ENCODE data around the gene DPH1. TPM values are rescaled to one million over a fixed set of nuclear protein-coding genes. Genes with fewer than 3 reads are reported as not detected.

DPH1 gene
- total RNA-seq, 1 donor from 2014 or later, result 24.1 TPM

DNA sequence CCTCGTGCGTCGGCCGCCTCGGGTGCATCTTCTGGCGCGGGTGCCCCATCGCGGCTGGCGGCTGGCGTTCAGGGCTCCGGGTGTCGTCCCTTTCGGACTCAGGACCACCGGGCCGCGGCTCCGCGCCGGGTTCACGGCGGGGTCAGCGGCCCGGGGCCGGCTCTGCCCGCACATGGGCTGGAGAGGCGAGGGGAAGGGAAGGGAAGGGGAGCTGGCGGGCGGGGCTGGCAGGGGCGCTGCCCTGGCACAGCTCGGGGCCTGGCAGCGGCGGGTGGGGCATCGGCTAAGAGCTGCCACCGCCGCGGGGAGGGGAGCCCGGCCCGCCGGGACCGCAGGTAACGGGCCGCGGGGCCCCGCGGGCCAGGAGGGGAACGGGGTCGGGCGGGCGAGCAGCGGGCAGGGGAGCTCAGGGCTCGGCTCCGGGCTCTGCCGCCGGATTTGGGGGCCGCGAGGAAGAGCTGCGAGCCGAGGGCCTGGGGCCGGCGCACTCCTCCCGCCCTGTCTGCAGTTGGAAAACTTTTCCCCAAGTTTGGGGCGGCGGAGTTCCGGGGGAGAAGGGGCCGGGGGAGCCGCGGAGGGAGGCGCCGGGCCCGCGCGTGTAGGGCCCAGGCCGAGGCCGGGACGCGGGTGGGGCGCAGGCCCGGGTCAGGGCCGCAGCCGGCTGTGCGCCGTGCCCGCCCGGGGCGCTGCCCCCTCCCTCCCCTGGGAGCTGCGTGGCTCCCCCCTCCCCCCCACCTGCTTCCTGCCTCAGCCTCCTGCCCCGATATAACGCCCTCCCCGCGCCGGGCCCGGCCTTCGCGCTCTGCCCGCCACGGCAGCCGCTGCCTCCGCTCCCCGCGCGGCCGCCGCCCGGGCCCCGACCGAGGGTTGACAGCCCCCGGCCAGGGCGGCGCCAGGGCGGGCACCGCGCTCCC lies 25.6 kb downstream of the DPH1 start:
- DNase-seq (ENCODE audit: missing footprints), result peak; percentile 66
- no peak for ATAC-seq
- intact Hi-C loops (cut with DNase I), result loop anchor here (5.0 kb wide), 2 partner anchors 37 to 67 kb away; no protein-coding TSS in a partner anchor

DNA sequence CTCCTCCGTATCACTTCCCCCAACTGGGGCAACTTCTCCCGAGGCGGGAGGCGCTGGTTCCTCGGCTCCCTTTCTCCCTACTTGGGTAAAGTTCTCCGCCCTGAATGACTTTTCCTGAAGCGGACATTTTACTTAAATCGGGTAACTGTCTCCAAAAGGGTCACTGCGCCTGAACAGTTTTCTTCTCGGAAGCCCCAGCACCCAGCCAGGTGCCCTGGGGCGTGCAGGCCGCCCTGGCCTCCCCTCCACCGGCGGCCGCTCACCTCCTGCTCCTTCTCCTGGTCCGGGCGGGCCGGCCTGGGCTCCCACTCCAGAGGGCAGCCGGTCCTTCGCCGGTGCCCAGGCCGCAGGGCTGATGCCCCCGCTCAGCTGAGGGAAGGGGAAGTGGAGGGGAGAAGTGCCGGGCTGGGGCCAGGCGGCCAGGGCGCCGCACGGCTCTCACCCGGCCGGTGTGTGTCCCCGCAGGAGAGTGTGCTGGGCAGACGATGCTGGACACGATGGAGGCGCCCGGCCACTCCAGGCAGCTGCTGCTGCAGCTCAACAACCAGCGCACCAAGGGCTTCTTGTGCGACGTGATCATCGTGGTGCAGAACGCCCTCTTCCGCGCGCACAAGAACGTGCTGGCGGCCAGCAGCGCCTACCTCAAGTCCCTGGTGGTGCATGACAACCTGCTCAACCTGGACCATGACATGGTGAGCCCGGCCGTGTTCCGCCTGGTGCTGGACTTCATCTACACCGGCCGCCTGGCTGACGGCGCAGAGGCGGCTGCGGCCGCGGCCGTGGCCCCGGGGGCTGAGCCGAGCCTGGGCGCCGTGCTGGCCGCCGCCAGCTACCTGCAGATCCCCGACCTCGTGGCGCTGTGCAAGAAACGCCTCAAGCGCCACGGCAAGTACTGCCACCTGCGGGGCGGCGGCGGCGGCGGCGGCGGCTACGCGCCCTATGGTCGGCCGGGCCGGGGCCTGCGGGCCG lies 26.5 kb downstream of the DPH1 start:
- intact Hi-C loops (cut with DNase I), result loop anchor here (5.0 kb wide), 2 partner anchors 36 to 66 kb away; no protein-coding TSS in a partner anchor
- ATAC-seq (no peak), DNase-seq (ENCODE audit: missing footprints) (peak; percentile 79)

DNA sequence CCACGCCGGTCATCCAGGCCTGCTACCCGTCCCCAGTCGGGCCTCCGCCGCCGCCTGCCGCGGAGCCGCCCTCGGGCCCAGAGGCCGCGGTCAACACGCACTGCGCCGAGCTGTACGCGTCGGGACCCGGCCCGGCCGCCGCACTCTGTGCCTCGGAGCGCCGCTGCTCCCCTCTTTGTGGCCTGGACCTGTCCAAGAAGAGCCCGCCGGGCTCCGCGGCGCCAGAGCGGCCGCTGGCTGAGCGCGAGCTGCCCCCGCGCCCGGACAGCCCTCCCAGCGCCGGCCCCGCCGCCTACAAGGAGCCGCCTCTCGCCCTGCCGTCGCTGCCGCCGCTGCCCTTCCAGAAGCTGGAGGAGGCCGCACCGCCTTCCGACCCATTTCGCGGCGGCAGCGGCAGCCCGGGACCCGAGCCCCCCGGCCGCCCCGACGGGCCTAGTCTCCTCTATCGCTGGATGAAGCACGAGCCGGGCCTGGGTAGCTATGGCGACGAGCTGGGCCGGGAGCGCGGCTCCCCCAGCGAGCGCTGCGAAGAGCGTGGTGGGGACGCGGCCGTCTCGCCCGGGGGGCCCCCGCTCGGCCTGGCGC lies 27.3 kb downstream of the DPH1 start:
- intact Hi-C loops (cut with DNase I), result loop anchor here (5.0 kb wide), 2 partner anchors 35 to 65 kb away; no protein-coding TSS in a partner anchor
- DNase-seq (ENCODE audit: missing footprints) (peak; percentile 62), ATAC-seq (no peak)

DNA sequence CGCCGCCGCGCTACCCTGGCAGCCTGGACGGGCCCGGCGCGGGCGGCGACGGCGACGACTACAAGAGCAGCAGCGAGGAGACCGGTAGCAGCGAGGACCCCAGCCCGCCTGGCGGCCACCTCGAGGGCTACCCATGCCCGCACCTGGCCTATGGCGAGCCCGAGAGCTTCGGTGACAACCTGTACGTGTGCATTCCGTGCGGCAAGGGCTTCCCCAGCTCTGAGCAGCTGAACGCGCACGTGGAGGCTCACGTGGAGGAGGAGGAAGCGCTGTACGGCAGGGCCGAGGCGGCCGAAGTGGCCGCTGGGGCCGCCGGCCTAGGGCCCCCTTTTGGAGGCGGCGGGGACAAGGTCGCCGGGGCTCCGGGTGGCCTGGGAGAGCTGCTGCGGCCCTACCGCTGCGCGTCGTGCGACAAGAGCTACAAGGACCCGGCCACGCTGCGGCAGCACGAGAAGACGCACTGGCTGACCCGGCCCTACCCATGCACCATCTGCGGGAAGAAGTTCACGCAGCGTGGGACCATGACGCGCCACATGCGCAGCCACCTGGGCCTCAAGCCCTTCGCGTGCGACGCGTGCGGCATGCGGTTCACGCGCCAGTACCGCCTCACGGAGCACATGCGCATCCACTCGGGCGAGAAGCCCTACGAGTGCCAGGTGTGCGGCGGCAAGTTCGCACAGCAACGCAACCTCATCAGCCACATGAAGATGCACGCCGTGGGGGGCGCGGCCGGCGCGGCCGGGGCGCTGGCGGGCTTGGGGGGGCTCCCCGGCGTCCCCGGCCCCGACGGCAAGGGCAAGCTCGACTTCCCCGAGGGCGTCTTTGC lies 28.0 kb downstream of the DPH1 start:
- intact Hi-C loops (cut with DNase I), result loop anchor here (2.0 to 5.0 kb wide), 3 partner anchors 34 to 119 kb away; no protein-coding TSS in a partner anchor
- DNase-seq (ENCODE audit: missing footprints) (peak; percentile 59), ATAC-seq (no peak)

DNA sequence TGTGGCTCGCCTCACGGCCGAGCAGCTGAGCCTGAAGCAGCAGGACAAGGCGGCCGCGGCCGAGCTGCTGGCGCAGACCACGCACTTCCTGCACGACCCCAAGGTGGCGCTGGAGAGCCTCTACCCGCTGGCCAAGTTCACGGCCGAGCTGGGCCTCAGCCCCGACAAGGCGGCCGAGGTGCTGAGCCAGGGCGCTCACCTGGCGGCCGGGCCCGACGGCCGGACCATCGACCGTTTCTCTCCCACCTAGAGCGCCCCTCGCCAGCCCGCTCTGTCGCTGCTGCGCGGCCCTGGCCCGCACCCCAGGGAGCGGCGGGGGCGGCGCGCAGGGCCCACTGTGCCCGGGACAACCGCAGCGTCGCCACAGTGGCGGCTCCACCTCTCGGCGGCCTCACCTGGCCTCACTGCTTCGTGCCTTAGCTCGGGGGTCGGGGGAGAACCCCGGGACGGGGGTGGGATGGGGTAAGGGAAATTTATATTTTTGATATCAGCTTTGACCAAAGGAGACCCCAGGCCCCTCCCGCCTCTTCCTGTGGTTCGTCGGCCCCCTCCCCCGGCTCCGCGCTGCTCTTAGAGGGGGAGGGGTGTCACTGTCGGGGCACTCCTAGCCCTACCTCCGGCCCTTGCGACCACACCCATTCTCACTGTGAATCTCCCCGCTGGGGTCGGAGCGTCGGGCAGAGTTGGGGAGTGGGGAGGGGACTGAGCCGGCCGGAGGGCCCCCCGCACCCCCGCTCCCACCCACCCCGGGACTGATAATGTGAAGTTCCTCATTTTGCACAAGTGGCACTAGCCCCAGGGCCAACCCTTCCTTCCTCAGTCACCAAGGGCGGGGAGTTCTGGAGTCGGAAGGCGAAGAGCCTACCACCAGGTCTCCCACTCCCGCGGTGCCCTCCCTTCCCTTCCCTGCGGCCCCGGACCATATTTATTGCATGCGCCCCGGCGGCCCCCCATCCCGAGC lies 28.9 kb downstream of the DPH1 start:
- intact Hi-C loops (cut with DNase I), result loop anchor here (2.0 to 5.0 kb wide), 3 partner anchors 33 to 118 kb away; no protein-coding TSS in a partner anchor

DNA sequence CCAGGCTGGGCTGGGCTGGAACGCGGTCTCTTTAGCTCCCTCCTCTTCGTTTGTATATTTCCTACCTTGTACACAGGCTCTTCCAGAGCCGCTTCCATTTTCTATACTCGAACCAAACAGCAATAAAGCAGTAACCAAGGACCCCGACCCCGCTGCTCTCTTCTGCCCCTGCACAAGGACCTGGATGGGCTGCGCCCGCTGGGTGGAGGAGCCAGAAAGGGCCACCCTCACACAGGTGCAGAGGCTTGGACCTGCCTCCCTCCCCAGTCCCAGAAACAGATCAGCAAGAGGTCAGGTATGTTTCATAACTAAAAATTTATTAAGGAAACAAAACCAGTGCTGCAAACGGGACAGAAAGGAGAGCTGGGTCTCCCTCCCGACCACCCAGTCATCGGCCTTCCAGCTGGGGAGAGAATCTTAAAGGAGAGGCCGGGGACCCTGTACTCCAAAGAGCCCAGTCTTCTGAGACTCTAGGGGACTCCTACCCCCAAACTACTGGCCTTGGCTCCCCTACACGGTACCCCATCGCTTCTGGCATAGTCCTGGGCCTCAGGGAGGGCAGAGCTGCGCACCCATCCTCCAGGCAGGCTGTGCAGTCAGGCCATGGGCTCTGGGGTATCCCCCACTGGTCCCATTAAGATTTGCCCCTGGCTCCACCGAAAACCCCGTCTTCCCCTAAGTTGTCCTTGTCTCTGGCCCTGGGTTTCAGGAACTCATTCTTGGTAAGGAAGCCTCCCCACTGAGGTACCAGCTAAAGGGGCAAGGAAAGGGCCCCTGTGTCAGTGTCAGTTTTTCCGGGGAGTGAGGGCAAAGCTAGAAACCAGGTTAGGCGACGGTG lies 29.8 kb downstream of the DPH1 start:
- intact Hi-C loops (cut with DNase I), result loop anchor here (2.0 to 5.0 kb wide), 3 partner anchors 33 to 117 kb away; no protein-coding TSS in a partner anchor
- DNase-seq (ENCODE audit: missing footprints) (peak; percentile 11), ATAC-seq (no peak)

More for the DNA sequence above, 28.9 kb downstream of the DPH1 start:
- ATAC-seq, result peak; percentile 35
- DNase-seq (ENCODE audit: missing footprints), result peak; percentile 92

DNA sequence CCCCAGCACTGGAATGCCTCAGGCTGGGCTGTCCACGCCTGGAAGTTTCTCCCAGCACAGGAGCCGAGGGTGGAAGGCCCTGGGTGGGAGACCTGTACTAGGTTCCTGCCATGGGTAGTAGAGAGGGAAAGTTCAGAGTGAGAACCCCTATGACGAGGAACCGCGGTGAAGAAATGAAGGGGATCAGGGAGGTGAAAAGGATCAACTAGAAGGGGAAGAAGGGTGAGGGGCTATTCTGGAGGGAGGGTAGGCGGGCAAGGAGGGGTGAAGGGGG lies 30.4 kb downstream of the DPH1 start:
- ATAC-seq (no peak), DNase-seq (ENCODE audit: missing footprints) (no peak)
- intact Hi-C loops (cut with DNase I), result no loop called here

DNA sequence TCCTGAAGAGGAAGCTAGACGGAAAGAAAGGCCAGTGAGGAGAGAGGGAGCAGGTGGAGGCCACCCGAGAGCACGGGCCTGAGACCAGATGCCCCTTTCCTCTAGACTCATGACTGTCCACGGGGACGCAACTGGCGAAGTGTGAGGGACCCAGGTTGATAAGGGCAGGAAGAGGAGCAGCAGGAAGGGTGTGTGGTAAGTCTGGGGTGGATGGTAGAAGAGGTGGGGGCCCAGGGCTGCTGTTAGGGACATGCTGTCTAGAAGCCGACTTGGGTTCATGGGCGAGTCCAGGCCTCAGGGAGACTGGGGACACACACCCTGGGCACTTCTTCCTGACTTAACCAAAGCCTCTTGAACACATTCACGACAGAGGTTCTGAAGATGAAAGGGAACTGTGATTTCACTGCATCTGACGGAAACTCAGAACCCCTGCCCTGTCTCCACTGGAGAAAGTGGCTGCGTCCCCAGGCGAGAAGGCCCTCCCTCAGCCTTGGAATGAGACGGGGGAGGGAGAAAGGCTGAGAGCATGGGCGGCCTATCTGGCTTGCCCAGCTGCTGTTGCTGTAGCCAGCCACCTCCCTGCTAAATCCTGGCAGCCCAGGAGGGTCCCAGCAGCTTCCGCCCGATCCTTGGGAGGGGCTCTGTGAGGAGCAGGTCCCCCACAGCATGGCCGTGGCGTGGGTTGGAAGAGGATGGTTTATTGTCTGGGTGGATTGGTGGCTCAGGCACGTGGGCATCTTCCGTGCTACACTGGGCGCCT lies 30.9 kb downstream of the DPH1 start:
- ATAC-seq (peak; percentile 5), DNase-seq (ENCODE audit: missing footprints) (peak; percentile 57)
- intact Hi-C loops (cut with DNase I), result no loop called here

DNA sequence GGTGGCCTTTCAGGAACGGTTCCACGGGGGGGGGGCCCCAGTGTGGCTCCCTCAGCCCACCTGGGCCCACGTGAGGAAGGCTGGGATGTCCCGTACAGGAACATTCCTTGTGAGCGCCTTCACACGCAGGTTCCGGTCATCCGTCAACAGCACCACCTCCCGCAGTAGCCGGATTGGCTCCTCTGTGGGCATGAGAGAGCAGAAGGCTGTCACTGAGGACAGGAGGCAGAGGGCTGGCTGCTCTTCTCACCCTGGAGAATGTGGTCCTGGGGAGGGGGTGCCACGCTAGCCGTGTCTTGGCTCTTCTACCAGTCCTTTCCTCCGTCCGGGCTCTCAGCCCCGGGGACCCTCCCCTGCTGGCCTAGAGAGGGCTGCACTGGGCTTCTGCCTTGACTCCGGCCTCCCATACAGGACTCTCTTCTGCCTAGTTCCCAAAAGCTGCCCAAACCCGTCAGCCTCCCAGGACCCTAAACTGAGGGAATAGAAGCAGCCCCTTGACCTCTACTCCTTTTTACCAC lies 31.5 kb downstream of the DPH1 start:
- no peak for ATAC-seq
- intact Hi-C loops (cut with DNase I), result no loop called here
- DNase-seq (ENCODE audit: missing footprints), result peak; percentile 52

DNA sequence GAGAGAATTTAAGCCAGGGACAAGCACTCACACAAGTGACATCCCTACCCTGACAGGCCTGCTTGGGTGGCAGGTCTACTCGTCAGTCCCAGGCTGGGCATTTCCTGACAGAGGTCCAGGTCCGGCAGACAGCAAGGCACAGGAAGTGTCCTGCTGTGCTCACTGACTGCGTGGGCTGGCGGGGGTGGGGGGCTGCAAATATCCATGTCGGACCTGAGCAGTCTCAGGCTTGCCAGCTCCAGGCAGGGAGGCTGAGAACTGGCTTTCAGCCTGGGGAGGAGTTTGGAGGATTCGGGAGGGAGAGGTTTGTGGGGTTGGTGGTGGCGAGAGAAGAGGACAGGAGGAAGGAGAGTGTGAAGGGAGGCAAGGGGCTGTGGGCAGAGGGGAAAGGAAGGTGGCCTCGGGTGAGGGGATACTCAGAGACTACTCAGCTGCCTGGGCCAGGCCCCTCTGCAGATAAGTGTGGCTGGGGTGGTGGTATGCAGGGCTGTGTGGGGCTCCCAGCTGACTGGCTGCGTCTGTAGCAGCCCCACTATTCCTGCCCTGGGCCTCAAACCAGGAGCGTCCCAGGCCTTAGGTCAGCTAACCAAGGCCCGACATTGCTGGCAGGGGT lies 32.7 kb downstream of the DPH1 start:
- intact Hi-C loops (cut with DNase I), result no loop called here
- DNase-seq (ENCODE audit: missing footprints) (no peak), ATAC-seq (no peak)

DNA sequence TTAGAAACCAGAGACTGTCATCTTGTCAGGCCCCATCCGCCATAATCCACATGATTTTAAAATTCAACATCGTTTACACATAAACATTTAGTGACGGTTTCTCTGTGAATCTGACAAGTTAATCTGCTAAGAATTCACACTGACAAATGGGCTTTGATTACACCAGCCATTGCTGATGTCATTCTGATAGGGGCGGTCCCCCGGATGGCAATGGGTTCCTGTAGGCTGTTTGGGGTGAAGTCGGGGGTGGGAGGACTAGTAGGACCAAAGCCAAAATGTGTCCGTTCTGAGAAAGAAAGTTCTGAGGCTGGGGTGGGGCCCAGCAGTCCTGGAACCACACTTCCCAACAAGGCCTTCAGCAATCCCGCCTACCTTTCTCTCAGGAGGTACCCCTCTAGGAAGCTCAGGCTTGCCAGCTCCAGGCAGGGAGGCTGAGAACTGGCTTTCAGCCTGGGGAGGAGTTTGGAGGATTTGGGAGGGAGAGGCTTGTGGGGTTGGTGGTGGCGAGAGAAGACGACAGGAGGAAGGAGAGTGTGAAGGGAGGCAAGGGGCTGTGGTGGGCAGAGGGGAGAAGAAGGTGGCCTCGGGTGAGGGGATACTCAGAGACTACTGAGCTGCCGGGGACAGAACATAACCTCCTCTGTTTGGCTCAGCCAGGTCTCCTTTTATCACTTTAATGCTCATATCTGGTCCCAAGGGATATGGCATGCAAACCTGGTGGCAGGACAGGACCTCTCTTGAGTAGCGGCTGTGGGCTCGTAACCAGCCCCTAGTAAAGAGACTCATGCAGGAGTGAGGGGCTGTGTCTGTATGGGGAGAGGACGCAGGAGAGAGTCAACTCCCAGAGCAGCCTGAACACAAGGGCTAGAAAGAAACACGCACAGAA lies 33.6 kb downstream of the DPH1 start:
- ATAC-seq, result peak; percentile 14
- DNase-seq (ENCODE audit: missing footprints), result no peak
- intact Hi-C loops (cut with DNase I), result no loop called here

DNA sequence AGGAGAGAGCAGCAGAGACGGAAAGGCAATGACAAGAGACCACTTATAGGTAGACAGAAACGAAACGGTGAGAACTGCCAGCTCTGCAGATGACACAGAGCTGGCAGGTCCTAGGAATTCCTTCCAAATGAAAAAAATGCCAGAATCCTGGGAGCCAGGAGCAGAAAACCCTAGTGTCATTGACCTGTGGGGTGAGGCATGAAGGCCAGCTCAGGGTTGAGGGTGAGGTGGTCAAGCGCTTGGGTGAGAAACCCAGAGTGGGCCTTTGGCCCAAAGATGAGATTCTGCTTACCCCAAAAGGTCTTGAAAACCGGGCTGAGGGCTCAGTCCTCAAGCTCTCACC lies 34.2 kb downstream of the DPH1 start:
- DNase-seq (ENCODE audit: missing footprints), result no peak
- intact Hi-C loops (cut with DNase I), result no loop called here

DNA sequence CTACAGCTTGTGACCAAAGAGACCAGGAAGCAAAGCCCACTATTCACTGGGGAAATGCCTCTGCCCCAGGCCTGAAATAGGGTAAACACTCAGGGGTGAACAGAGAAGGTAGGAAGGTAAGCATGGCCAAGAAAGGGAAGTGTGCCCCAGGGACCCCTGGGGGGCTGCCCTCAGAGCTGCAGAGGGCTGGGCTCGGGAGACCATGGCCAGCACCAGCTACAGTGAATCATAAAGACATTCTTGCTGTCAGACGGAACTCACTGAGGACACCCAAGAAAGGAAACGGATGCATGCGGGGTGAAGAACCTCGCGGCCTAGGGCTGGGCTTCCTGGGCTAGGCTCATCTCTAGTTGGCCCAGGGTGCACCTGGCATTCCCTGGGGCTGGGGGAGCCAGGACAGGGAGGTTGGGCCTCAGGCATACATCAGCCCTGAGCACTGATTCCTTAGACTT lies 34.6 kb downstream of the DPH1 start:
- intact Hi-C loops (cut with DNase I), result no loop called here
- DNase-seq (ENCODE audit: missing footprints) (no peak), ATAC-seq (no peak)

More for the DNA sequence above, 34.2 kb downstream of the DPH1 start:
- no peak for ATAC-seq
